OCI-LY1 (cell line): Measurements from ENCODE around the gene ATP7B.

Source experiments
- EZH2 ChIP-seq: fragments of 200-600 bp; sonication (generic), shearing (Covaris generic); IDR thresholded peaks from 2 replicates; pipeline ENCODE4 v1.8.0; 2017; ENCODE audit warnings: borderline replicate concordance, mixed run types, mild to moderate bottlenecking, antibody characterized with exemption, low read length, moderate library complexity, mixed read lengths
- TF ChIP-seq, protein P1 (sequence below): fragments of 200-600 bp; sonication (generic), shearing (Covaris generic); IDR thresholded peaks from 2 replicates; pipeline ENCODE4 v1.5.1; 2017; ENCODE audit warnings: mild to moderate bottlenecking, antibody characterized with exemption, low read length, moderate library complexity, mixed read lengths

DNA sequence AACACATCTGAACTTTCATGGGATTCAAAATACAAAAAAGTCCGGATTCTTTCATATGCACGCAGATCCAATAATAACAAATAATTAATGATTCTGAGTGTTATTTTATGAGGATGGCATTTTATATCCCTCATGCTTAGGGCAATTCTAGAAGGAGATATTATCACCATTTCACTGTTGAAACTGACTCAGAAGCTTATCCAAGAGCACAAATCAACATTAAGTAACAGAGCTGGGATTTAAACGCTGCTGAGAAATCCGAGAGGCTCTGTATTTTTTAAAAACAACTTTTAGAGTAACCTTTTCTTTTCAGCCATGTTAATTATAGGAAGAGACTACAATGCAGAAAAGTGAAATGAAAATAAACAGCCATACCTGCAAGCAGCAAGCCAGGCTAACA, 30.3 kb downstream of the ATP7B start:
- TF ChIP-seq, protein P1, sequence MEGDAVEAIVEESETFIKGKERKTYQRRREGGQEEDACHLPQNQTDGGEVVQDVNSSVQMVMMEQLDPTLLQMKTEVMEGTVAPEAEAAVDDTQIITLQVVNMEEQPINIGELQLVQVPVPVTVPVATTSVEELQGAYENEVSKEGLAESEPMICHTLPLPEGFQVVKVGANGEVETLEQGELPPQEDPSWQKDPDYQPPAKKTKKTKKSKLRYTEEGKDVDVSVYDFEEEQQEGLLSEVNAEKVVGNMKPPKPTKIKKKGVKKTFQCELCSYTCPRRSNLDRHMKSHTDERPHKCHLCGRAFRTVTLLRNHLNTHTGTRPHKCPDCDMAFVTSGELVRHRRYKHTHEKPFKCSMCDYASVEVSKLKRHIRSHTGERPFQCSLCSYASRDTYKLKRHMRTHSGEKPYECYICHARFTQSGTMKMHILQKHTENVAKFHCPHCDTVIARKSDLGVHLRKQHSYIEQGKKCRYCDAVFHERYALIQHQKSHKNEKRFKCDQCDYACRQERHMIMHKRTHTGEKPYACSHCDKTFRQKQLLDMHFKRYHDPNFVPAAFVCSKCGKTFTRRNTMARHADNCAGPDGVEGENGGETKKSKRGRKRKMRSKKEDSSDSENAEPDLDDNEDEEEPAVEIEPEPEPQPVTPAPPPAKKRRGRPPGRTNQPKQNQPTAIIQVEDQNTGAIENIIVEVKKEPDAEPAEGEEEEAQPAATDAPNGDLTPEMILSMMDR, result no peak
- TF ChIP-seq EZH2, result no peak
